B cell (primary cell): ENCODE results near the gene PAEP. TPM values are rescaled to one million over a fixed set of nuclear protein-coding genes. Genes with fewer than 3 reads are reported as not detected.

ENCODE experiments used
- ATAC-seq: fragments of 200-7000 bp; cut with Tn5 transposase; one replicate; pipeline ENCODE4 v1.10.0; 2021; ENCODE audit warnings: low read depth, mild to moderate bottlenecking, moderate number of reproducible peaks, moderate library complexity
- CTCF ChIA-PET: fragments of 350-600 bp; sonication (Branson Sonifier 250); formaldehyde crosslinking; loops from one replicate; lab custom pipeline; 2021; ENCODE audit warnings: antibody characterized with exemption, inconsistent platforms; lab: Charles Lee
- POLR2A ChIA-PET: fragments of 350-600 bp; sonication (Branson Sonifier 250); formaldehyde crosslinking; loops from one replicate; lab custom pipeline; 2021; ENCODE audit warnings: antibody characterized with exemption; lab: Charles Lee
- DNase-seq: peaks from one replicate; pipeline ENCODE4 v3.0.0; 2013
- H2AFZ ChIP-seq: 2 replicates; pipeline ENCODE4 v1.6.1; 2012; ENCODE audit warnings: mild to moderate bottlenecking, low read depth, low read length; ENCODE audit not compliant: insufficient read depth, poor library complexity, severe bottlenecking
- H3K27ac ChIP-seq, 2 donors: 1 replicate in 1 of 2; 2 replicates in 1 of 2; pipeline ENCODE4 v1.5.1; 2012 to 2013; ENCODE audit warnings: low read length in 2 of 2, mild to moderate bottlenecking in 2 of 2, moderate library complexity in 1 of 2
- H3K27me3 ChIP-seq, 4 experiments: fragments of 200-600 bp in 1 of 4; sonication (generic) in 1 of 4; replicated peaks in 1 of 4; 1 replicate in 2 of 4; 2 replicates in 2 of 4; pipeline versions ENCODE4 v1.6.1 to v1.7.0; 2013 to 2016; ENCODE audit warnings: low read length in 3 of 4, mild to moderate bottlenecking in 2 of 4, mixed read lengths in 1 of 4, moderate library complexity in 1 of 4; ENCODE audit not compliant: insufficient read depth in 4 of 4, control insufficient read depth in 3 of 4; ENCODE audit errors: control extremely low read depth in 1 of 4
- H3K36me3 ChIP-seq, 2 experiments: replicated peaks in 1 of 2; 1 replicate in 1 of 2; 2 replicates in 1 of 2; pipeline versions ENCODE4 v1.6.1 to v1.7.1; 2013; ENCODE audit warnings: low read length in 1 of 2; ENCODE audit not compliant: insufficient read depth in 2 of 2, control insufficient read depth in 1 of 2; ENCODE audit errors: control extremely low read depth in 1 of 2, extremely low read depth in 1 of 2
- H3K4me1 ChIP-seq, 2 donors: fragments of 200-600 bp in 1 of 2; sonication (generic) in 1 of 2; 1 replicate in 1 of 2; 2 replicates in 1 of 2; pipeline versions ENCODE4 v1.5.1 to v1.6.1; 2013 to 2017; ENCODE audit warnings: low read length in 2 of 2; ENCODE audit not compliant: control insufficient read depth in 2 of 2, insufficient read depth in 2 of 2
- H3K4me2 ChIP-seq: replicated peaks from 2 replicates; pipeline ENCODE3; 2012; ENCODE audit warnings: mild to moderate bottlenecking, low read depth, low read length; ENCODE audit not compliant: poor library complexity, severe bottlenecking
- H3K4me3 ChIP-seq, 5 experiments: fragments of 200-600 bp in 1 of 5; sonication (generic) in 1 of 5; 1 replicate in 3 of 5; 2 replicates in 2 of 5; pipeline versions ENCODE4 v1.5.1 to v1.7.0; 2011 to 2016; ENCODE audit warnings: low read length in 4 of 5, mild to moderate bottlenecking in 4 of 5, low read depth in 2 of 5, control low read depth in 1 of 5, moderate library complexity in 1 of 5; ENCODE audit not compliant: insufficient read depth in 1 of 5; ENCODE audit errors: control extremely low read depth in 1 of 5, extremely low read depth in 1 of 5
- H3K79me2 ChIP-seq: fragments of 200-600 bp; sonication (generic); one replicate; pipeline ENCODE4 v1.6.0; 2016; ENCODE audit warnings: low read length; ENCODE audit not compliant: control insufficient read depth, insufficient read depth
- H3K9ac ChIP-seq: fragments of 200-600 bp; sonication (generic); 2 replicates; pipeline ENCODE4 v1.6.1; 2017; ENCODE audit warnings: mild to moderate bottlenecking, low read length, moderate library complexity
- H3K9me3 ChIP-seq, 3 donors: one replicate each; pipeline versions ENCODE4 v1.6.1 to v1.7.1; 2013; ENCODE audit warnings: low read length in 2 of 3; ENCODE audit not compliant: control insufficient read depth in 2 of 3, insufficient read depth in 1 of 3; ENCODE audit errors: control extremely low read depth in 1 of 3
- H4K20me1 ChIP-seq: 2 replicates; pipeline ENCODE4 v1.6.0; 2012; ENCODE audit warnings: mild to moderate bottlenecking, low read length; ENCODE audit not compliant: insufficient read depth, control insufficient read depth, poor library complexity, severe bottlenecking
- H3K27ac Mint-ChIP-seq: one replicate; pipeline ENCODE4 v1.8.0; 2021; ENCODE audit warnings: mixed read lengths
- H3K27me3 Mint-ChIP-seq: one replicate; pipeline ENCODE4 v1.8.0; 2021; ENCODE audit warnings: mixed read lengths
- H3K4me1 Mint-ChIP-seq: one replicate; pipeline ENCODE4 v1.8.0; 2021; ENCODE audit warnings: mixed read lengths
- H3K4me3 Mint-ChIP-seq: one replicate; pipeline ENCODE4 v1.8.0; 2021; ENCODE audit warnings: mixed read lengths
- H3K9me3 Mint-ChIP-seq: one replicate; pipeline ENCODE4 v1.8.0; 2022; ENCODE audit warnings: mixed read lengths; ENCODE audit not compliant: insufficient read depth
- CTCF ChIP-seq: fragments of 200-600 bp; IDR thresholded peaks from one replicate; pipeline ENCODE4 v1.8.0; 2022; ENCODE audit warnings: antibody characterized with exemption, mild to moderate bottlenecking
- EZH2 ChIP-seq: IDR thresholded peaks from 2 replicates; pipeline ENCODE4 v1.6.1; 2012; ENCODE audit warnings: borderline replicate concordance, low read depth, mild to moderate bottlenecking, moderate library complexity, low read length; ENCODE audit not compliant: insufficient read depth, poor library complexity, severe bottlenecking
- WGBS: methylation state at CpG from one replicate; pipeline ENCODE4 v1.1.5; 2013; ENCODE audit warnings: missing lambda C conversion rate; ENCODE audit not compliant: insufficient coverage; 5-methylcytosine and 5-hydroxymethylcytosine counted together
- intact Hi-C: fragments of 100-400 bp; cut with micrococcal nuclease; formaldehyde crosslinking; loops from one replicate; pipeline ENCODE4 v1.10.0; 2022
- polyA plus RNA-seq: library from polyadenylated mRNA; depleted of rRNA; stranded (reverse); fragments of >200 nt; gene quantifications from 2 replicates; pipeline ENCODE4 v1.2.3, GENCODE V29; 2012
- total RNA-seq, 2 donors: library from RNA; stranded (reverse); fragments of 120-200 nt in 1 of 2; gene quantifications; 1 replicate in 1 of 2; 2 replicates in 1 of 2; pipeline versions ENCODE4 v1.2.3 to v1.2.4, GENCODE V29; 2013 to 2022

Gene PAEP
- total and polyA plus RNA-seq, 2 donors (not counting 1 experiment from before 2014, with no cell fraction given): not detected

GRCh38 chr9:135521608-135522095 lies 39.9 kb upstream of the PAEP start:
- no peaks in the 10 kb centered on the region for H3K9me3 Mint-ChIP-seq
- intact Hi-C loops: no loop called here
- TF ChIP-seq EZH2 (no peak), CTCF (no peak)
- Histone ChIP-seq H3K79me2 (no peaks in the 10 kb centered on the region), H2AFZ (no peak overlapping the region), H3K36me3 (no peaks in the 10 kb centered on the region), H3K4me3 (no peak overlapping the region), H3K27me3 (no peaks in the 10 kb centered on the region), H3K4me2 (no peak overlapping the region), H3K4me1 (no peaks in the 10 kb centered on the region), H4K20me1 (no peaks in the 10 kb centered on the region), H3K27ac (no peak overlapping the region), H3K9me3 (no peaks in the 10 kb centered on the region), H3K9ac (no peak overlapping the region)
- H3K27ac Mint-ChIP-seq: no peak overlapping the region
- WGBS: 90% methylated on average over 7 of the region's 11 CpGs
- ATAC-seq (no peak), DNase-seq (no peak)
- H3K27me3 Mint-ChIP-seq: peaks cover 11% of the 10 kb centered on the region
- H3K4me1 Mint-ChIP-seq: no peaks in the 10 kb centered on the region
- ChIA-PET POLR2A (no interaction called here), CTCF (no interaction called here)
- H3K4me3 Mint-ChIP-seq: no peak overlapping the region

GRCh38 chr9:135522137-135522877 lies 39.2 kb upstream of the PAEP start:
- H3K4me3 ChIP-seq: no peak overlapping the region
- H3K9me3 ChIP-seq: peaks cover 0 to 4% (median 0%) of the 10 kb centered on the region in 3 donors
- no peaks in the 10 kb centered on the region for H3K9me3 Mint-ChIP-seq
- ChIA-PET CTCF (no interaction called here), POLR2A (no interaction called here)
- DNase-seq (no peak), ATAC-seq (no peak)
- H3K27me3 Mint-ChIP-seq: peaks cover 11% of the 10 kb centered on the region
- H3K27ac ChIP-seq: no peak overlapping the region
- no peaks in the 10 kb centered on the region for H3K4me1 Mint-ChIP-seq
- WGBS: 62% methylated on average over 12 of the region's 16 CpGs
- no peaks in the 10 kb centered on the region for H4K20me1 ChIP-seq
- H2AFZ ChIP-seq: no peak overlapping the region
- H3K4me3 Mint-ChIP-seq: no peak overlapping the region
- H3K36me3 ChIP-seq: no peaks in the 10 kb centered on the region
- H3K4me1 ChIP-seq: no peaks in the 10 kb centered on the region
- H3K9ac ChIP-seq: no peak overlapping the region
- H3K27me3 ChIP-seq: no peaks in the 10 kb centered on the region
- intact Hi-C loops: no loop called here
- H3K27ac Mint-ChIP-seq: no peak overlapping the region
- no peak for TF ChIP-seq CTCF
- no peak for TF ChIP-seq EZH2
- H3K79me2 ChIP-seq: no peaks in the 10 kb centered on the region
- no peak overlapping the region for H3K4me2 ChIP-seq
